Measurements from ENCODE around the gene DOK5.

DOK5 gene

GRCh38 chr20:54488442-54488841 is 13.0 kb downstream of the DOK5 start:
- no peak for TF ChIP-seq CTCF (IDR thresholded peaks at IDR 0.05; ENCODE audit: borderline replicate concordance, insufficient read depth, low read depth, low read length)
- H3K4me3 ChIP-seq (ENCODE audit: low read depth, low read length), result no peak overlapping the region

DNA sequence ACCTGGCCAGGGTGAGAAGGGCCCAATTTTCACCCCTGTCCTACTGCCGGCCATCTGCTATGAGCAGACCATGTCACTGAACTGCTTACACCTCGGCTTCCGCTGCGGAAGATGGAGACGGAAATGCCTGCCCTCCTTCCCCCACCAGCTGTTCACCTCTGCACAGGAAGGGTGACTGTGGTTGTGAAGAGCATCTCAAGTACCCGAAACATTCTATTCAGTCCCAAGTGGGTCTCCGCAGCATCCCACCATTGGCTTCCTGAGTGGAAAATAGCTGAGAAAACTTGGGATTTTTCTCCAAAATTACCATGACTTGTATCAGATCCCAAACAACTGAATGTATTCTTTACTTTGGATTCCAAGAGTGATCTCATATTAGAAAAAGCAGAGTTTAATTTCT is 16.1 kb downstream of the DOK5 start:
- no peak overlapping the region for H3K4me3 ChIP-seq (ENCODE audit: low read depth, low read length)
- no peak for TF ChIP-seq CTCF (IDR thresholded peaks at IDR 0.05; ENCODE audit: borderline replicate concordance, insufficient read depth, low read depth, low read length)

DNA sequence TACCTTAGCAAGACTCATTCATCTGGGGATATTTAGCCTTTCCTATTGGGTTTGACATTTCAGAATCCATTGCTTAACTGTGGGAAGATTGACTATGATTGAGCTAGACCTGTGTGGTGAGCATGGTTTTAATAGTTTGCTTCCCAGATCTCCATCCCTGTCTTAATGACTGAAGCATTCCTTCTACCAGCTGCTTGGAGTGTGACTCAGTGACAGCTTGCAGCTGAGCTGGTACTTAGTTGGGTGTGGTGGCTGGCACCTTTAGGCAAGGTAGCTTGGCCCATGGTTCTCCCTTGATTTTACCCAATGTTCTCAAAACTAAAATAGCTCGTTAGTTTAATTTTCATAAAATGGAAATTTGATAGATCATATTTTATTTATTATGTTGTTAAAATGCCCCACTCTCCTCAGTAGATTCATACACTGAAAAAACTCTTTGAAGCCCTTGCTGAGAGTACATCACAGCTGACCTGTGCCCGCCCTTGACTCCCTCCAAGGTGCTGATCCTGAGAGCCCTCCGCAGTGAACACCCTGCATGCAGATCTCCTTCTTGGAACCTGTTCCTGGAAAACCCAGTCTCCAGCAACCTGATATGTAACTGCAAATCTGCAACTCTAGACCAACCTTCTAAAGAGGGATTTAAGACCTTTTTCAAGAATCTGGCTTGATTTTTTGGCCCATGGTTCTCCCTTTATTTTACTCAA is 19.1 kb downstream of the DOK5 start:
- TF ChIP-seq CTCF (IDR thresholded peaks at IDR 0.05; ENCODE audit: borderline replicate concordance, insufficient read depth, low read depth, low read length), result no peak
- H3K4me3 ChIP-seq (ENCODE audit: low read depth, low read length), result no peak overlapping the region

DNA sequence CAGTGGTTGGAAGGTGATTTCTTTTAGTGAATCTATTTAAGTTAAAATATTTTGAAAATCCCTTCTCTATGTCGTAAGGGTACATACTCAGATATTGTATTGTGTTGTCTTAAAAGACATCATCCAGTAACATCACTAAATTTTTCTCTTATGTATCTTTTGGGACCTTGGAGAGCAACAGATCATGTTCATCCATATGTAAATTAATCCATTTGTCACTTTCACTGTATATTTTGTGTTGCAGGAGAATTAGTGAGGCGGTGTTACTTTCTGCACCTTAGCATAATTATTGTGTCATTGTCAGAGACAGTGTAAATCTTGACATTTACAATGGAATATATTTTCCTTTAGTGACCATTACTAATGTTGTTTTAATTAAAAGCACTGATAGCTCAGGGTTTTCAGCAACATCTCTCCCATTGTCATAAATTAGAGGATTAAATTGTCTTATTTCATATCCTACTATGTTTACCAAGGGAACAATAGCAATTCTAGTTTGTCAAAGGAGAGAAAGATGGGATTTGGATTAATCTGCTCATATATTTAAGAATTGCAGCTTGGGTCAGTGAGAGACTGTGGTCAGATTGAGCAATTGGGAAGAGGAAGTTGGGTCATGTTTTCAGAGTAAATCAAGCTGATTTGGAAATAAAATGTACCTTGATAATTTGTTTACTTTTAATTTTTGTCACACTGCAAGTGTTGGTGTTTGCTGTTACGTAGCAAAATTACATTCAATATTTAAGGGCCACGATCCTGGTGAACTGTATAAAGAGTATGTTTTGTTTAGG is 22.7 kb downstream of the DOK5 start:
- TF ChIP-seq CTCF (IDR thresholded peaks at IDR 0.05; ENCODE audit: borderline replicate concordance, insufficient read depth, low read depth, low read length), result no peak
- H3K4me3 ChIP-seq (ENCODE audit: low read depth, low read length), result no peak overlapping the region

DNA sequence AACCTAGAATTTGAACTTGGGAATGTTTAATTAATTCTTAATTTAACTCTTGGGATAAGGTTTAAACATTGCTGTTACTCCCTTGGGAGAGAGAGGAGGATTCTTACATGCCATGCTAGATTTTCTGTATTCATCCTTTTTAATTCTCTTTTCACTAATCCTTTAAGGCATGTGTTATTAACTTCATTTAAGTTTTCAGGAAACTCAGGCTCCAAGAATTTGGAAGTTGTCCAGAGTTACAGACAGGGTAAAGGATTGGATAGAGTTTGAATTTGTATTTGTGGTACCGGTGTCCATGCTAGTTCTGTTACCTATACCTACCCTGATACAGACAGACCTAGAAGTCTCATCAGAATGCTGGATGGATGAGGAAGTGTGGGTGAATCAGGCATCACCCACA is 23.7 kb downstream of the DOK5 start:
- no peak for TF ChIP-seq CTCF (IDR thresholded peaks at IDR 0.05; ENCODE audit: borderline replicate concordance, insufficient read depth, low read depth, low read length)
- H3K4me3 ChIP-seq (ENCODE audit: low read depth, low read length), result no peak overlapping the region

GRCh38 chr20:54502179-54502578 is 26.8 kb downstream of the DOK5 start:
- no peak for TF ChIP-seq CTCF (IDR thresholded peaks at IDR 0.05; ENCODE audit: borderline replicate concordance, insufficient read depth, low read depth, low read length)

DNA sequence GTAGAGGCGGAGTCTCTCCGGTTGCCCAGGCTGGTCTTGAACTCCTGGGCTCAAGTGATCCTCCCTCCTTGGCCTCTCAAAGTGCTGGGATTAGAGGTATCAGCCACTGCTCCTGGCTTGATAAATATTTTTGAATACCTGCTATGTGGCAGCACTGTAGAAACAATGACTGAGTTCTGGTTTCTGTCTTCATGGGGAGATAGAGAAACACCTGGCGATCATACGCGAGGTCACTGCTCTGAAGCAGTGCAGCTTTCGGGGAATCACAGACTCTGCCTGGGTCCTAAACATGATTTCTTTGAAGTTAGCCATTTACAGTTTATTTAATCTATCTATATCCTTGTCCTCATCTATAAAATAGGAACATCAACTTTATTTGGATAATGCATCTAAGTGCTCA is 31.2 kb downstream of the DOK5 start:
- no peak for TF ChIP-seq CTCF (IDR thresholded peaks at IDR 0.05; ENCODE audit: borderline replicate concordance, insufficient read depth, low read depth, low read length)
- no peak overlapping the region for H3K4me3 ChIP-seq (ENCODE audit: low read depth, low read length)

More at GRCh38 chr20:54502179-54502578, 26.8 kb downstream of the DOK5 start:
- no peak overlapping the region for H3K4me3 ChIP-seq (ENCODE audit: low read depth, low read length)
